Astrocyte (in vitro differentiated cells and primary cell): Measurements from ENCODE around the gene SNTB2. TPM values are rescaled to one million over a fixed set of nuclear protein-coding genes. Genes with fewer than 3 reads are reported as not detected.
"Not testable (repeated sequence)": the region's sequence is repeated elsewhere in the genome, so short reads cannot be mapped to it uniquely, and the experiment has no call there.

Source experiments
- DNase-seq: peaks from one replicate; pipeline ENCODE4 v3.0.0-alpha.2; 2010; ENCODE audit warnings: low read depth
- FAIRE-seq: peaks from 2 replicates; lab custom pipeline; 2011; peaks lifted over from hg19 to GRCh38; lab: Jason Lieb, UNC
- H2AFZ ChIP-seq: 2 replicates; pipeline ENCODE4 v1.6.0; 2012; ENCODE audit warnings: low read depth, low read length, inconsistent platforms
- H3K27ac ChIP-seq: 2 replicates; pipeline ENCODE4 v1.5.1; 2011; ENCODE audit warnings: low read depth, low read length, inconsistent platforms
- H3K27me3 ChIP-seq: 2 replicates; pipeline ENCODE4 v1.6.0; 2011; ENCODE audit warnings: low read length, inconsistent platforms; ENCODE audit not compliant: insufficient read depth
- H3K36me3 ChIP-seq: 2 replicates; pipeline ENCODE4 v1.5.1; 2011; ENCODE audit warnings: low read length, inconsistent platforms; ENCODE audit not compliant: insufficient read depth
- H3K4me1 ChIP-seq: 2 replicates; pipeline ENCODE4 v1.5.1; 2011; ENCODE audit warnings: low read length, inconsistent platforms; ENCODE audit not compliant: insufficient read depth
- H3K4me2 ChIP-seq: 2 replicates; pipeline ENCODE4 v1.6.0; 2012; ENCODE audit warnings: low read length, inconsistent platforms
- H3K4me3 ChIP-seq: 2 replicates; pipeline ENCODE4 v1.5.1; 2011; ENCODE audit warnings: low read depth, mild to moderate bottlenecking, low read length, inconsistent platforms; ENCODE audit not compliant: insufficient read depth
- H3K79me2 ChIP-seq: 2 replicates; pipeline ENCODE4 v1.6.0; 2012; ENCODE audit warnings: mild to moderate bottlenecking, low read length, inconsistent platforms; ENCODE audit not compliant: insufficient read depth
- H3K9ac ChIP-seq: 2 replicates; pipeline ENCODE4 v1.6.0; 2012; ENCODE audit warnings: mild to moderate bottlenecking, low read length, inconsistent platforms
- H3K9me3 ChIP-seq: 2 replicates; pipeline ENCODE4 v1.5.1; 2012; ENCODE audit warnings: low read depth, mild to moderate bottlenecking, low read length, inconsistent platforms; ENCODE audit not compliant: insufficient read depth
- H4K20me1 ChIP-seq: 2 replicates; pipeline ENCODE4 v1.6.0; 2012; ENCODE audit warnings: low read length, inconsistent platforms; ENCODE audit not compliant: insufficient read depth
- H3K27ac Mint-ChIP-seq: one replicate; pipeline ENCODE4 v1.8.0; 2021; ENCODE audit warnings: mild to moderate bottlenecking, mixed read lengths; ENCODE audit not compliant: unreplicated experiment
- H3K27me3 Mint-ChIP-seq: one replicate; pipeline ENCODE4 v1.8.0; 2021; ENCODE audit warnings: low read depth, mixed read lengths; ENCODE audit not compliant: unreplicated experiment
- H3K36me3 Mint-ChIP-seq: one replicate; pipeline ENCODE4 v1.8.0; 2021; ENCODE audit warnings: low read depth, mixed read lengths; ENCODE audit not compliant: unreplicated experiment
- H3K4me1 Mint-ChIP-seq: one replicate; pipeline ENCODE4 v1.8.0; 2021; ENCODE audit warnings: low read depth, mixed read lengths; ENCODE audit not compliant: unreplicated experiment
- H3K4me3 Mint-ChIP-seq: one replicate; pipeline ENCODE4 v1.8.0; 2021; ENCODE audit warnings: mild to moderate bottlenecking, moderate library complexity, mixed read lengths; ENCODE audit not compliant: unreplicated experiment
- H3K9me3 Mint-ChIP-seq: one replicate; pipeline ENCODE4 v1.8.0; 2021; ENCODE audit warnings: mild to moderate bottlenecking, mixed read lengths; ENCODE audit not compliant: unreplicated experiment
- CTCF ChIP-seq: IDR thresholded peaks from 2 replicates; pipeline ENCODE4 v1.5.1; 2011; ENCODE audit warnings: low read depth, mild to moderate bottlenecking, inconsistent platforms, low read length, moderate library complexity; ENCODE audit not compliant: insufficient read depth
- EZH2 ChIP-seq: IDR thresholded peaks from 2 replicates; pipeline ENCODE4 v1.6.1; 2012; ENCODE audit warnings: mild to moderate bottlenecking, low read length, inconsistent platforms; ENCODE audit not compliant: insufficient read depth
- total RNA-seq: library from RNA; stranded (reverse); gene quantifications from 2 replicates; pipeline ENCODE4 v1.2.1, GENCODE V29; 2021

The SNTB2 gene
- total RNA-seq, 1 donor from 2014 or later: 30.4 TPM

- no peak overlapping the region for H3K27ac Mint-ChIP-seq
These were observed 41.3 kb upstream of the SNTB2 start for GRCh38 chr16:69145658-69146057.

GRCh38 chr16:69149621-69150020 lies 37.3 kb upstream of the SNTB2 start:
- Histone ChIP-seq H4K20me1 (peaks cover 32% of the 10 kb centered on the region), H3K79me2 (peaks cover 16% of the 10 kb centered on the region), H3K36me3 (peaks cover 42% of the 10 kb centered on the region)
- H3K4me3 ChIP-seq, H2AFZ ChIP-seq, H3K27me3 ChIP-seq, H3K27ac ChIP-seq, H3K9me3 ChIP-seq, H3K4me1 Mint-ChIP-seq, H3K4me3 Mint-ChIP-seq, H3K4me2 ChIP-seq, H3K4me1 ChIP-seq, H3K27ac Mint-ChIP-seq, H3K9ac ChIP-seq, DNase-seq, FAIRE-seq, H3K9me3 Mint-ChIP-seq, H3K36me3 Mint-ChIP-seq, H3K27me3 Mint-ChIP-seq: not testable (repeated sequence)

More at GRCh38 chr16:69145658-69146057, 41.3 kb upstream of the SNTB2 start:
- H3K4me1 ChIP-seq: no peaks in the 10 kb centered on the region
- Mint-ChIP-seq H3K27me3 (no peaks in the 10 kb centered on the region), H3K36me3 (peaks cover 13% of the 10 kb centered on the region), H3K4me3 (no peak overlapping the region), H3K4me1 (no peaks in the 10 kb centered on the region), H3K9me3 (no peaks in the 10 kb centered on the region)
- H3K9ac ChIP-seq: no peak overlapping the region
- TF ChIP-seq EZH2: no peak
- no peak for TF ChIP-seq CTCF
- peaks cover 32% of the 10 kb centered on the region for H4K20me1 ChIP-seq
- no peak overlapping the region for H3K27ac ChIP-seq
- no peak for FAIRE-seq
- H3K36me3 ChIP-seq: peaks cover 40% of the 10 kb centered on the region
- H3K9me3 ChIP-seq: no peaks in the 10 kb centered on the region
- peak; percentile 44 for DNase-seq
- no peak overlapping the region for H2AFZ ChIP-seq
- peaks cover 29% of the 10 kb centered on the region for H3K79me2 ChIP-seq
- no peak overlapping the region for H3K4me3 ChIP-seq
- H3K27me3 ChIP-seq: no peaks in the 10 kb centered on the region
- H3K4me2 ChIP-seq: no peak overlapping the region

- peaks cover 9% of the 10 kb centered on the region for H3K36me3 Mint-ChIP-seq
- no peak overlapping the region for H2AFZ ChIP-seq
- H3K27me3 ChIP-seq: no peaks in the 10 kb centered on the region
- no peak overlapping the region for H3K9ac ChIP-seq
- H3K27me3 Mint-ChIP-seq: no peaks in the 10 kb centered on the region
- DNase-seq: peak; percentile 45
- H3K4me3 Mint-ChIP-seq: peak overlapping the region; percentile 14
- FAIRE-seq: peak; percentile 72
- TF ChIP-seq CTCF: peak; percentile 80
- no peak for TF ChIP-seq EZH2
- no peak overlapping the region for H3K27ac Mint-ChIP-seq
- H3K4me1 ChIP-seq: no peaks in the 10 kb centered on the region
- H3K4me2 ChIP-seq: no peak overlapping the region
- H3K4me3 ChIP-seq: no peak overlapping the region
- peaks cover 16% of the 10 kb centered on the region for H3K79me2 ChIP-seq
- H4K20me1 ChIP-seq: peaks cover 30% of the 10 kb centered on the region
- peaks cover 44% of the 10 kb centered on the region for H3K36me3 ChIP-seq
- no peaks in the 10 kb centered on the region for H3K4me1 Mint-ChIP-seq
- no peaks in the 10 kb centered on the region for H3K9me3 Mint-ChIP-seq
- H3K27ac ChIP-seq: no peak overlapping the region
- no peaks in the 10 kb centered on the region for H3K9me3 ChIP-seq
These were observed 36.7 kb upstream of the SNTB2 start for GRCh38 chr16:69150146-69150865.
